OCI-LY7 (cell line): Measurements from ENCODE around the gene SLC22A14.

ENCODE experiments used
- EZH2phosphoT487 ChIP-seq: fragments of 200-600 bp; sonication (generic); IDR thresholded peaks from 2 replicates; pipeline ENCODE4 v1.6.1; 2018; ENCODE audit warnings: low read depth, borderline replicate concordance, mild to moderate bottlenecking, mixed run types, antibody characterized with exemption, low read length, moderate library complexity, mixed read lengths
- TF ChIP-seq, protein P1 (sequence below): fragments of 200-600 bp; sonication (generic); conservative IDR thresholded peaks from 2 replicates; pipeline ENCODE4 v1.5.1; 2014; ENCODE audit warnings: mild to moderate bottlenecking, antibody characterized with exemption, low read length, moderate library complexity, mixed read lengths

DNA sequence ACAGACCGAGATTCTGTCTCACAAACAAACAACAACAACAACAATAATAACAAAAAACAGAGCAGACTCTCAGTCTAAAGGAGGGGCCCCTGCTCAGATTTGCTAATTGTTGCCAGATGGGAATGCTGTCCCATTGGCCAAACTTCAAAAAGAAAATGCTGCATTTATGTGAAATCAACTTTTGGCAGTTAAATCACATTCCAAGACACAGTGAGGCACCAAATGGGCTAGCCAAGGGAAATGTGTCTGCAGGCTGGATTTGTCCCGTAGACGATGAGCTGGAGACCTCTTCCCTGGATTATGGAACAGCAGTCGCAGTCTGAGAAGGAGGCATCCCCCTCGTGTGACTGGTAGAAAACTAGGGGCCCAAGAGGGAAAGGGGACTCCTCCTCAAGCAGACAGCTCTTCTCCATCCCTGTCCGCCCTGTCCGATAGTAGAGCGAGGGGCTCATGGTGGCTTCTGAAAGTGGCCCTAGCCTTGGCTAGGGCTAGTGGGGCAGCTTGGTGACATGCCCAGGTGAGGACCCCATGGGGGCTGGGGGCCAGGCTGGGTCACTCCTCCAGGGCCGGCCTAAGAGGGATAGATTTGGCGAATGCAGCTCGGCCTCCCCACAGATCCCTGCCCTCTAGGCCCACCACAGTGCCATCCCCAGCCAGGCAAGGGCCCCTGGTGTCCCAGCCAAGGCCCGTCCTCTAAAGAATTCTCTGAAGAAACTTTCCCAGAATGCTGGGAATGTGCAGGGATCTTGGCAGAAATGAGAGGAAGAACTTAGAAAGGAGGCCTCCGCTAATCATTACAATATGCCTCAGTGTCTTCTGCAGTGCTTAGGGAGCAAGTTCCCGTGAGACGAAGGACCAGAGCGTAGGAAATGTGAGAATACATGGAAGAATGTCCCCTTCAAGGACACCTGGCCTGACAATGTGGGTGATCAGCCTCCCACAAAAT is 2.0 kb downstream of the SLC22A14 start:
- TF ChIP-seq, protein P1, sequence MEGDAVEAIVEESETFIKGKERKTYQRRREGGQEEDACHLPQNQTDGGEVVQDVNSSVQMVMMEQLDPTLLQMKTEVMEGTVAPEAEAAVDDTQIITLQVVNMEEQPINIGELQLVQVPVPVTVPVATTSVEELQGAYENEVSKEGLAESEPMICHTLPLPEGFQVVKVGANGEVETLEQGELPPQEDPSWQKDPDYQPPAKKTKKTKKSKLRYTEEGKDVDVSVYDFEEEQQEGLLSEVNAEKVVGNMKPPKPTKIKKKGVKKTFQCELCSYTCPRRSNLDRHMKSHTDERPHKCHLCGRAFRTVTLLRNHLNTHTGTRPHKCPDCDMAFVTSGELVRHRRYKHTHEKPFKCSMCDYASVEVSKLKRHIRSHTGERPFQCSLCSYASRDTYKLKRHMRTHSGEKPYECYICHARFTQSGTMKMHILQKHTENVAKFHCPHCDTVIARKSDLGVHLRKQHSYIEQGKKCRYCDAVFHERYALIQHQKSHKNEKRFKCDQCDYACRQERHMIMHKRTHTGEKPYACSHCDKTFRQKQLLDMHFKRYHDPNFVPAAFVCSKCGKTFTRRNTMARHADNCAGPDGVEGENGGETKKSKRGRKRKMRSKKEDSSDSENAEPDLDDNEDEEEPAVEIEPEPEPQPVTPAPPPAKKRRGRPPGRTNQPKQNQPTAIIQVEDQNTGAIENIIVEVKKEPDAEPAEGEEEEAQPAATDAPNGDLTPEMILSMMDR, result no peak
- TF ChIP-seq EZH2phosphoT487, result no peak
